Measurements from ENCODE around the gene IL17RB.

GRCh38 chr3:53845103-53845880 lies 1.1 kb upstream of the IL17RB start:
- no peak for TF ChIP-seq TAF1 (IDR thresholded peaks at IDR 0.05; ENCODE audit: low read depth, low read length)
- no peak for TF ChIP-seq POLR2A (IDR thresholded peaks at IDR 0.05; ENCODE audit: low read depth, low read length)
- no peak for TF ChIP-seq POLR2AphosphoS5 (IDR thresholded peaks at IDR 0.05; ENCODE audit: low read depth, low read length)
- no peak for TF ChIP-seq PAX5 (IDR thresholded peaks at IDR 0.05; ENCODE audit: insufficient read depth, low read length, severe bottlenecking)
- no peak for TF ChIP-seq SPI1 (IDR thresholded peaks at IDR 0.05; ENCODE audit: low read depth, low read length)
- TF ChIP-seq POU2F2 (IDR thresholded peaks at IDR 0.05; ENCODE audit: low read depth, low read length), result no peak
